ENCODE data around the gene IQCM.

GRCh38 chr4:149735796-149736195, 79.8 kb downstream of the IQCM start:
- TF ChIP-seq, protein P1, sequence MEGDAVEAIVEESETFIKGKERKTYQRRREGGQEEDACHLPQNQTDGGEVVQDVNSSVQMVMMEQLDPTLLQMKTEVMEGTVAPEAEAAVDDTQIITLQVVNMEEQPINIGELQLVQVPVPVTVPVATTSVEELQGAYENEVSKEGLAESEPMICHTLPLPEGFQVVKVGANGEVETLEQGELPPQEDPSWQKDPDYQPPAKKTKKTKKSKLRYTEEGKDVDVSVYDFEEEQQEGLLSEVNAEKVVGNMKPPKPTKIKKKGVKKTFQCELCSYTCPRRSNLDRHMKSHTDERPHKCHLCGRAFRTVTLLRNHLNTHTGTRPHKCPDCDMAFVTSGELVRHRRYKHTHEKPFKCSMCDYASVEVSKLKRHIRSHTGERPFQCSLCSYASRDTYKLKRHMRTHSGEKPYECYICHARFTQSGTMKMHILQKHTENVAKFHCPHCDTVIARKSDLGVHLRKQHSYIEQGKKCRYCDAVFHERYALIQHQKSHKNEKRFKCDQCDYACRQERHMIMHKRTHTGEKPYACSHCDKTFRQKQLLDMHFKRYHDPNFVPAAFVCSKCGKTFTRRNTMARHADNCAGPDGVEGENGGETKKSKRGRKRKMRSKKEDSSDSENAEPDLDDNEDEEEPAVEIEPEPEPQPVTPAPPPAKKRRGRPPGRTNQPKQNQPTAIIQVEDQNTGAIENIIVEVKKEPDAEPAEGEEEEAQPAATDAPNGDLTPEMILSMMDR (IDR thresholded peaks at IDR 0.05) = no peak
- TF ChIP-seq POLR2AphosphoS5 (IDR thresholded peaks at IDR 0.05; ENCODE audit: low read depth, low read length) = no peak
